GM12891 (cell line): ENCODE results near the gene ST6GAL1.

Experiments used
- POLR2A ChIP-seq: IDR thresholded peaks from 2 replicates; pipeline ENCODE4 v1.6.1; 2011; ENCODE audit warnings: low read depth, low read length, control low read depth
- TAF1 ChIP-seq: IDR thresholded peaks from 2 replicates; pipeline ENCODE4 v1.6.1; 2011; ENCODE audit warnings: low read depth, low read length, control low read depth

DNA sequence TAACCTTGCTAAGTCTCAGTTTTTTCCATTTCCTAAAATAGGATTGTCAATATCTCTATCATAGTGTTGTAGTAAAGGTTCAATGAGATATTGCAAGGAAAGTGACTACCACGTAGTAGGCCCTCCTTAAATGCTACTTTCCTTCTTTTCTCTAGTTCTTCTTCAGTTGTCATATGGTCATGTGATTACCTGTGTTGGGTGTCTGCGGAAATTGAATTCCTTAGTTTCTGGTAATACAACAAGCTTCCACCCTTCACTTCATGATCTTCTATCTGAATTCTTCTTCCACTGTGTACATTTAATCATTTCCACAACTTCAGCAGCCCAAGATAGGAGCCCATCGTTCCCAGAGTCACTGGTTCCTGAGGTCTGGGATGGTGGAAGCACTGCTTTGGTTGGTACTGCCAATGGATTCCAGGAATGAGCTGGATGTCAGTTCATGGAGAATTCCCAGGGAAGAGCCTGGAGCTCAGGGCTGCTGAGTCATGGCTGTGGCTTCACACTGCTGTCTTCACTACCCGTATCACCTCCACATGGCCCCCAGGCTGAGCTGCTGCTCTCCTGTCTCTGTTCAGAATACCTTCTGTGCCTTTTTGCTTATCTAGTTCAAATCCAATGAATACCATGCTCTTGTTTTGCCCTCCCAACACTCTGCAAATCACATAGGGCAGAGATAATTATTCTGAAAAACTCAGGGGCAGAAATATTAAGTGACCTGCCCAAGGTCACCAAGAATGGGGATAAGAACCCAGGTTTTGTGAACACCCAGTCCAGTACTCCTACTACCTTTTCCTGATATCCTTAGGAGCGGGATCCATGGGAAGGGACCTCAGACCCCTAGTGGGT, 110.4 kb downstream of the ST6GAL1 start:
- TF ChIP-seq POLR2A (no peak), TAF1 (no peak)
